ENCODE measurements around the gene PRDM4. TPM values are rescaled to one million over a fixed set of nuclear protein-coding genes. Genes with fewer than 3 reads are reported as not detected.
A peak's percentile ranks its signal among the peaks of the same experiment; 100 is the strongest.
"Not testable (repeated sequence)": the region's sequence is repeated elsewhere in the genome, so short reads cannot be mapped to it uniquely, and the experiment has no call there.

PRDM4 gene
- total RNA-seq, 1 experiment from 2014 or later, result 16.9 TPM

- in situ Hi-C loops (cut with HindIII; ENCODE audit: low pct_unique_long_range_greater_than_20kb, low sequenced_read_pairs); DNase-seq (ENCODE audit: low read depth): not testable (repeated sequence)
These were observed 33.6 kb downstream of the PRDM4 start for GRCh38 chr12:107727327-107727726.

DNA sequence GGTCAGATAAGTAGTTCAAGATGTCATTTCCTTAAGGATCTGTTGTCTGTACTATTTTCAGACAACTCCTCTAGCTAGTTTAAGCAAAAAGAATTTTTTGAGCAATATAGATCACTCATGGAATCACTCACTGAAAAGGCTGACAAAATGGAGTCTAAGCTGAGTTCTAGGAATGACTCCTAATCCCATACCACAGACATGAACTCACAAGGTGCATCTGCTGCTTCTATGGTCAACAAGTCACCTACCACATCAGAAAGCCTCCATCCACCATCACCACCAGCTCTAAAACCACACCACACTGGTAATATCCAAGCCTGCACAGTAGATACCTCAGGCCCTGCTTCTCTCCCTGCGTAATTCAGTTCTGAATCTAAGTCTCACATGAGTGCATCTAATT, 42.3 kb downstream of the PRDM4 start:
- DNase-seq (ENCODE audit: low read depth), result no peak
- in situ Hi-C loops (cut with HindIII; ENCODE audit: low pct_unique_long_range_greater_than_20kb, low sequenced_read_pairs), result no loop called here

- no peak for DNase-seq (ENCODE audit: low read depth)
- in situ Hi-C loops (cut with HindIII; ENCODE audit: low pct_unique_long_range_greater_than_20kb, low sequenced_read_pairs), result no loop called here
These were observed 45.2 kb downstream of the PRDM4 start for GRCh38 chr12:107715780-107716179.

GRCh38 chr12:107705522-107705921, 55.4 kb downstream of the PRDM4 start:
- DNase-seq (ENCODE audit: low read depth); in situ Hi-C loops (cut with HindIII; ENCODE audit: low pct_unique_long_range_greater_than_20kb, low sequenced_read_pairs): not testable (repeated sequence)

GRCh38 chr12:107704041-107704440, 56.9 kb downstream of the PRDM4 start:
- DNase-seq (ENCODE audit: low read depth), result no peak
- in situ Hi-C loops (cut with HindIII; ENCODE audit: low pct_unique_long_range_greater_than_20kb, low sequenced_read_pairs), result no loop called here

DNA sequence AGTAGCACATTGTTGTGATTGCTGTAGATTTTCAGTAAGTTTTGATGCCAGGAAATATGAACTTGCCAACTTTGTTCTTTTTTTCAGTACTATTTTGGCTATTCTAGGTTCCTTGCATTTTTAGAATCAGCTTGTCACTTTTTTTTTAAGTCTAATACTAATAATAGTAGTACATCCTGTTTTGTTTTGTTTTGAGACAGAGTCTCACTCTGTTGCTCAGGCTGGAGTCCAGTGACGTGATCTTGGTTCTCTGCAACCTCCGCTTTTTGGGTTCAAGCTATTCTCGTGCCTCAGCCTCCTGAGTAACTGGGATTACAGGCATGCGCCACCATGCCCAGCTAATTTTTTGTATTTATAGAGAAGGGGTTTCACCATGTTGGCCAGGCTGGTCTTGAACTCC, 58.8 kb downstream of the PRDM4 start:
- in situ Hi-C loops (cut with HindIII; ENCODE audit: low pct_unique_long_range_greater_than_20kb, low sequenced_read_pairs), result no loop called here
- DNase-seq (ENCODE audit: low read depth), result no peak

GRCh38 chr12:107695772-107696171, 65.2 kb downstream of the PRDM4 start:
- in situ Hi-C loops (cut with HindIII; ENCODE audit: low pct_unique_long_range_greater_than_20kb, low sequenced_read_pairs), result not testable (repeated sequence)
- DNase-seq (ENCODE audit: low read depth), result peak; percentile 35

GRCh38 chr12:107685360-107686248, 75.3 kb downstream of the PRDM4 start, which contains the start of gene PWP1:
PWP1 (plus strand) TSS chr12:107685799; CDS start chr12:107685900, 101 bp downstream.
- peak; percentile 90 for DNase-seq (ENCODE audit: low read depth)
- in situ Hi-C loops (cut with HindIII; ENCODE audit: low pct_unique_long_range_greater_than_20kb, low sequenced_read_pairs), result no loop called here

GRCh38 chr12:107684990-107685359, 76.0 kb downstream of the PRDM4 start:
- no peak for DNase-seq (ENCODE audit: low read depth)
- in situ Hi-C loops (cut with HindIII; ENCODE audit: low pct_unique_long_range_greater_than_20kb, low sequenced_read_pairs), result no loop called here

GRCh38 chr12:107684029-107684795, 76.7 kb downstream of the PRDM4 start:
- in situ Hi-C loops (cut with HindIII; ENCODE audit: low pct_unique_long_range_greater_than_20kb, low sequenced_read_pairs), result no loop called here
- DNase-seq (ENCODE audit: low read depth), result no peak

Other genes starting within 250 kb of the PRDM4 start
- 10.4 and 41.4 TPM in 2 replicates for gene PWP1, start 75.3 kb downstream of the PRDM4 start, total RNA-seq (2014; rRNA removed; shearing (Covaris generic); ENCODE audit: low replicate concordance)
- gene ASCL4, start 13.6 kb upstream of the PRDM4 start, total RNA-seq (2014; rRNA removed; shearing (Covaris generic); ENCODE audit: low replicate concordance), result not detected in 2 replicates

Measured in Caki2 (cell line).